Renal cortex interstitium (tissue), 11 donors: ENCODE data around the gene ARMH3. TPM values are rescaled to one million over a fixed set of nuclear protein-coding genes. Genes with fewer than 3 reads are reported as not detected.
A peak's percentile ranks its signal among the peaks of the same experiment; 100 is the strongest.

Experiments
- DNase-seq, 11 donors: peaks; one replicate each; pipeline ENCODE4 v3.0.0-alpha.2; 2013; ENCODE audit warnings: low read depth in 9 of 11, low spot score in 4 of 11; ENCODE audit errors: extremely low read depth in 1 of 11
- polyA plus RNA-seq, 3 donors: library from polyadenylated mRNA; unstranded; fragments of 120-200 nt; gene quantifications; one replicate each; pipeline ENCODE4 v1.2.1, GENCODE V29; 2013; ENCODE audit not compliant: insufficient read length in 3 of 3

Gene ARMH3
- polyA plus RNA-seq, 3 donors = 18.6 to 19.0 (median 18.7) TPM

GRCh38 chr10:101961591-101962498 lies 94.1 kb downstream of the ARMH3 start:
- DNase-seq = peak in 1 of 11 donors; percentile 15

- DNase-seq = no peak
Observed at GRCh38 chr10:101960879-101961395, 95.0 kb downstream of the ARMH3 start.

GRCh38 chr10:101959346-101959916 lies 96.5 kb downstream of the ARMH3 start:
- DNase-seq = no peak

- no peak for DNase-seq
Observed at GRCh38 chr10:101958691-101959090, 97.3 kb downstream of the ARMH3 start.

- DNase-seq = no peak
Observed at GRCh38 chr10:101956898-101957297, 99.1 kb downstream of the ARMH3 start.

- no peak for DNase-seq
Observed at GRCh38 chr10:101956117-101956516, 99.9 kb downstream of the ARMH3 start.

GRCh38 chr10:101952191-101952590 lies 103.8 kb downstream of the ARMH3 start:
- DNase-seq = no peak

GRCh38 chr10:101950213-101950612 lies 105.8 kb downstream of the ARMH3 start:
- no peak for DNase-seq

- DNase-seq = no peak
Observed at GRCh38 chr10:101941871-101942270, 114.1 kb downstream of the ARMH3 start.

- DNase-seq = no peak
Observed at GRCh38 chr10:101940916-101941315, 115.1 kb downstream of the ARMH3 start.

- no peak for DNase-seq
Observed at GRCh38 chr10:101939729-101940128, 116.2 kb downstream of the ARMH3 start.

GRCh38 chr10:101939008-101939648 lies 116.8 kb downstream of the ARMH3 start:
- DNase-seq = no peak

- peak in 5 of 11 donors; percentile 3 to 42 (median 33) for DNase-seq
Observed at GRCh38 chr10:101938305-101939007, 117.5 kb downstream of the ARMH3 start.

GRCh38 chr10:101935431-101935830 lies 120.5 kb downstream of the ARMH3 start:
- DNase-seq = no peak

GRCh38 chr10:101934686-101935305 lies 121.2 kb downstream of the ARMH3 start:
- no peak for DNase-seq

GRCh38 chr10:101933976-101934375 lies 122.0 kb downstream of the ARMH3 start:
- DNase-seq = no peak

GRCh38 chr10:101932183-101932582 lies 123.8 kb downstream of the ARMH3 start:
- no peak for DNase-seq

- no peak for DNase-seq
Observed at GRCh38 chr10:101925027-101925426, 130.9 kb downstream of the ARMH3 start.

GRCh38 chr10:101923256-101923655 lies 132.7 kb downstream of the ARMH3 start:
- DNase-seq = no peak
